Peyer's patch (tissue), 4 donors: ENCODE measurements around the gene MIA3.

Source experiments
- POLR2A ChIP-seq, 2 donors: fragments of 450-650 bp; IDR thresholded peaks; one replicate each; pipeline ENCODE4 v1.5.1; 2017; ENCODE audit warnings: antibody characterized with exemption in 2 of 2, mild to moderate bottlenecking in 2 of 2, moderate library complexity in 2 of 2
- TF ChIP-seq, protein P1 (sequence below), 6 experiments: fragments of 450-650 bp in 4 of 6; fragments of 200-600 bp in 2 of 6; sonication (generic) in 1 of 6; IDR thresholded peaks; one replicate each; pipeline ENCODE4 v1.5.1; 2017 to 2019; ENCODE audit warnings: antibody characterized with exemption in 6 of 6, mild to moderate bottlenecking in 3 of 6, moderate library complexity in 1 of 6

DNA sequence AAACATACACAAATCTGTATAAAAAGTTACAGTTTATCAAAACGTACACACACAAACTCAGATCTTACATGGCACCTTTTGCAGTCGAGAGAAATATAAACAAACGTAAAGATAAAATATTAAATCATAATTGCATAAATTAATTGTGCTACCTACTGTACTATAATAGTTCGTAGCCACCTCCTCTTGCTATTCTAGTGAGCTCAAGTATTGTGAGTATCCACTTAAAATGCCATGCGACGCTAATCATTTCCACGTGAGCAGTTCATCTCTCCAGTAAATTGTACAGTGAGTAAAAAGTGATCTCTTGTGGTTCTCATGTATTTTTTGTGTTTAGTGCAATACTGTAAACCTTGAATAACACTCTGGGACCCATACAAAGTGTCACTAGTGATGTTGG, 6.3 kb downstream of the MIA3 start:
- TF ChIP-seq, protein P1, sequence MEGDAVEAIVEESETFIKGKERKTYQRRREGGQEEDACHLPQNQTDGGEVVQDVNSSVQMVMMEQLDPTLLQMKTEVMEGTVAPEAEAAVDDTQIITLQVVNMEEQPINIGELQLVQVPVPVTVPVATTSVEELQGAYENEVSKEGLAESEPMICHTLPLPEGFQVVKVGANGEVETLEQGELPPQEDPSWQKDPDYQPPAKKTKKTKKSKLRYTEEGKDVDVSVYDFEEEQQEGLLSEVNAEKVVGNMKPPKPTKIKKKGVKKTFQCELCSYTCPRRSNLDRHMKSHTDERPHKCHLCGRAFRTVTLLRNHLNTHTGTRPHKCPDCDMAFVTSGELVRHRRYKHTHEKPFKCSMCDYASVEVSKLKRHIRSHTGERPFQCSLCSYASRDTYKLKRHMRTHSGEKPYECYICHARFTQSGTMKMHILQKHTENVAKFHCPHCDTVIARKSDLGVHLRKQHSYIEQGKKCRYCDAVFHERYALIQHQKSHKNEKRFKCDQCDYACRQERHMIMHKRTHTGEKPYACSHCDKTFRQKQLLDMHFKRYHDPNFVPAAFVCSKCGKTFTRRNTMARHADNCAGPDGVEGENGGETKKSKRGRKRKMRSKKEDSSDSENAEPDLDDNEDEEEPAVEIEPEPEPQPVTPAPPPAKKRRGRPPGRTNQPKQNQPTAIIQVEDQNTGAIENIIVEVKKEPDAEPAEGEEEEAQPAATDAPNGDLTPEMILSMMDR (IDR thresholded peaks at IDR 0.05), result no peak
- no peak for TF ChIP-seq POLR2A (IDR thresholded peaks at IDR 0.05)
